HCT116 (cell line): ENCODE measurements around the gene TPRG1. TPM values are rescaled to one million over a fixed set of nuclear protein-coding genes. Genes with fewer than 3 reads are reported as not detected.

Experiments
- ATAC-seq: fragments of 200-7000 bp; cut with Tn5 transposase; 2 replicates; pipeline ENCODE4 v1.9.1; 2020; ENCODE audit warnings: mild to moderate bottlenecking, moderate library complexity
- BruUV-seq: library from RNA; stranded (reverse); fragments of 400-500 nt; replicated peaks from 2 replicates; lab custom pipeline; 2021; lab: Mats Ljungman, UMichigan
- CTCF ChIA-PET: fragments of 300-600 bp; sonication (Branson Sonifier 250); formaldehyde crosslinking; loops from one replicate; lab custom pipeline; 2021; ENCODE audit warnings: antibody characterized with exemption; lab: Charles Lee
- POLR2A ChIA-PET: fragments of 300-600, 350-600 bp; sonication (Branson Sonifier 250); formaldehyde crosslinking; loops from one replicate; lab custom pipeline; 2021; ENCODE audit warnings: antibody characterized with exemption; lab: Charles Lee
- RAD21 ChIA-PET, 2 experiments: fragments of 300-600 bp; sonication (Branson Sonifier 250); formaldehyde crosslinking; loops; one replicate each; lab custom pipeline; 2023; ENCODE audit warnings: low total read pairs in 2 of 2; ENCODE audit not compliant: uncharacterized antibody in 2 of 2, unreplicated experiment in 2 of 2, low non-redundant PET in 1 of 2; lab: Charles Lee
- DNase-seq: peaks from one replicate; pipeline ENCODE4 v3.0.0-alpha.2; 2010; ENCODE audit warnings: low read depth, low spot score
- H2AFZ ChIP-seq: fragments of 200-600 bp; shearing (Covaris generic), sonication (generic); 2 replicates; pipeline ENCODE4 v1.6.1; 2017; ENCODE audit warnings: low read depth, mixed run types, mixed read lengths, antibody characterized with exemption, low read length; ENCODE audit not compliant: poor library complexity, severe bottlenecking
- H3K27ac ChIP-seq: 2 replicates; pipeline ENCODE4 v1.5.1; 2012; ENCODE audit warnings: low read depth, low read length
- H3K27me3 ChIP-seq: fragments of 200-600 bp; sonication (generic); 2 replicates; pipeline ENCODE4 v1.6.1; 2016; ENCODE audit warnings: mixed run types, low read length, mixed read lengths; ENCODE audit not compliant: insufficient read depth
- H3K36me3 ChIP-seq, 2 experiments: fragments of 200-500 bp in 1 of 2; fragments of 200-600 bp in 1 of 2; sonication (Bioruptor generic) in 1 of 2; sonication (generic) in 1 of 2; 2 replicates each; pipeline versions ENCODE4 v1.5.1 to v1.6.1; 2014 to 2016; ENCODE audit warnings: low read length in 2 of 2, inconsistent platforms in 1 of 2, mixed read lengths in 1 of 2, mixed run types in 1 of 2; ENCODE audit not compliant: insufficient read depth in 2 of 2, control insufficient read depth in 1 of 2
- H3K4me1 ChIP-seq, 2 experiments: fragments of 200-600 bp in 1 of 2; sonication (generic) in 1 of 2; 2 replicates each; pipeline versions ENCODE4 v1.5.1 to v1.6.1; 2012 to 2017; ENCODE audit warnings: low read length in 2 of 2, inconsistent platforms in 1 of 2, mild to moderate bottlenecking in 1 of 2, mixed read lengths in 1 of 2, mixed run types in 1 of 2, moderate library complexity in 1 of 2; ENCODE audit not compliant: insufficient read depth in 2 of 2, control insufficient read depth in 1 of 2
- H3K4me2 ChIP-seq: fragments of 200-600 bp; sonication (generic); 2 replicates; pipeline ENCODE4 v1.6.1; 2017; ENCODE audit warnings: mixed run types, low read length, mixed read lengths
- H3K4me3 ChIP-seq, 2 experiments: fragments of 200-600 bp in 1 of 2; sonication (generic) in 1 of 2; replicated peaks in 1 of 2; 2 replicates each; pipeline ENCODE4 v1.5.1; 2011 to 2016; ENCODE audit warnings: low read length in 2 of 2, control low read depth in 1 of 2, low read depth in 1 of 2, mild to moderate bottlenecking in 1 of 2, mixed read lengths in 1 of 2, mixed run types in 1 of 2
- H3K79me2 ChIP-seq: fragments of 200-600 bp; sonication (generic); 2 replicates; pipeline ENCODE4 v1.6.1; 2017; ENCODE audit warnings: mild to moderate bottlenecking, mixed run types, low read length, moderate library complexity, mixed read lengths; ENCODE audit not compliant: insufficient read depth
- H3K9ac ChIP-seq: fragments of 200-600 bp; sonication (generic); 2 replicates; pipeline ENCODE4 v1.6.1; 2016; ENCODE audit warnings: low read length, mixed read lengths
- H3K9me2 ChIP-seq: fragments of 200-600 bp; sonication (generic), shearing (Covaris generic); 2 replicates; pipeline ENCODE4 v1.6.1; 2017; ENCODE audit warnings: mixed run types, mild to moderate bottlenecking, moderate library complexity; ENCODE audit not compliant: insufficient read depth
- H3K9me3 ChIP-seq, 2 experiments: fragments of 200-500 bp in 1 of 2; fragments of 200-600 bp in 1 of 2; sonication (Bioruptor generic) in 1 of 2; sonication (generic) in 1 of 2; 2 replicates each; pipeline ENCODE4 v1.6.1; 2014 to 2017; ENCODE audit warnings: low read length in 2 of 2, mixed read lengths in 2 of 2, inconsistent platforms in 1 of 2, low read depth in 1 of 2, mild to moderate bottlenecking in 1 of 2, mixed run types in 1 of 2, moderate library complexity in 1 of 2; ENCODE audit not compliant: control insufficient read depth in 1 of 2, insufficient read depth in 1 of 2
- H4K20me1 ChIP-seq: fragments of 200-600 bp; sonication (generic), shearing (Covaris generic); 2 replicates; pipeline ENCODE4 v1.6.1; 2017; ENCODE audit warnings: mixed run types, mild to moderate bottlenecking, moderate library complexity; ENCODE audit not compliant: insufficient read depth
- FOSL1 ChIP-seq: IDR thresholded peaks from 2 replicates; pipeline ENCODE4 v1.6.1; 2012; ENCODE audit warnings: low read depth
- RAD21 ChIP-seq: IDR thresholded peaks from 2 replicates; pipeline ENCODE4 v1.6.1; 2012; ENCODE audit warnings: low read depth, mild to moderate bottlenecking
- SP1 ChIP-seq: IDR thresholded peaks from 2 replicates; pipeline ENCODE4 v1.6.1; 2012; ENCODE audit warnings: low read depth
- YY1 ChIP-seq: IDR thresholded peaks from 2 replicates; pipeline ENCODE4 v1.6.1; 2011; ENCODE audit warnings: low read length, low read depth, moderate library complexity, mild to moderate bottlenecking; ENCODE audit not compliant: insufficient replicate concordance; ENCODE audit errors: extremely low read depth
- intact Hi-C: fragments of 100-400 bp; cut with micrococcal nuclease; formaldehyde crosslinking; loops from 2 replicates; pipeline ENCODE4 v1.10.0; 2022
- total RNA-seq: library from RNA; stranded (reverse); gene quantifications from one replicate; pipeline ENCODE4 v1.2.1, GENCODE V29; 2021; ENCODE audit not compliant: unreplicated experiment
- TF ChIP-seq, protein P1 (sequence below), 3 experiments: fragments of 200-600 bp in 1 of 3; sonication (generic) in 1 of 3; IDR thresholded peaks in 2 of 3; conservative IDR thresholded peaks in 1 of 3; 2 replicates each; pipeline ENCODE4 v1.5.1; 2012 to 2017; ENCODE audit warnings: low read depth in 2 of 3, low read length in 2 of 3, antibody characterized with exemption in 1 of 3, borderline replicate concordance in 1 of 3, control low read depth in 1 of 3, mild to moderate bottlenecking in 1 of 3, mixed read lengths in 1 of 3, mixed run types in 1 of 3, moderate library complexity in 1 of 3; ENCODE audit not compliant: insufficient read depth in 1 of 3
- TF ChIP-seq, protein P2 (sequence below): IDR thresholded peaks from 2 replicates; pipeline ENCODE4 v1.6.1; 2012

Gene TPRG1
- total RNA-seq, 1 experiment from 2014 or later, result 2.8 TPM

DNA sequence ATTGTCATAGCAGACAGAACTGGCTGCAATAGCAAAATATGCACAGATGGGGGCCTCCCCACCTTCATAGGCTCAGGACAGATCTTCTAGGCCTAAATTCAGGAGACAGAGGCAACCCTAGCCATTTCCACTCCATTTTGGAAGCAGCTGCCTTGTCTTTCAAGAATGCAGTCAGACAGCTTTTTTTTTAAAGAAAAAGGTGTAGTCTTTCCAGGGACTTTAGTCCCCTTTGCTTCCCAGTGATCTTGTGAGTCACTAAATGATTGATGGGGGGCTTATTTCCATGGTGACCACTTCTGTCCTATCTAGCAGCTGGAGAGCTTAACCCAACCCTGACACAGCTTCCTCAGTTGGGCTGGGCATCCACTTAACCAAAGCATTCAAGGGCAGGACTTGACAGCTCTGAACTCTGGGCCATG lies 165.9 kb downstream of the TPRG1 start:
- no peaks in the 10 kb centered on the region for H3K36me3 ChIP-seq
- ChIA-PET POLR2A (no interaction called here), CTCF (no interaction called here), RAD21 (interaction anchor here in 1 of 2 experiments (0.6 kb wide), 1 partner anchor 13 kb away, joined by 3 read pairs; no protein-coding TSS in a partner anchor)
- intact Hi-C loops, result no loop called here
- BruUV-seq, result no TSS peak
- no peaks in the 10 kb centered on the region for H3K79me2 ChIP-seq
- H3K27me3 ChIP-seq, result no peaks in the 10 kb centered on the region; the same call in 1 of the 2 replicates
- no peaks in the 10 kb centered on the region for H3K9me3 ChIP-seq
- H3K9ac ChIP-seq, result no peak overlapping the region
- DNase-seq (no peak), ATAC-seq (peak; percentile 65)
- H3K9me2 ChIP-seq, result no peaks in the 10 kb centered on the region
- H3K4me3 ChIP-seq, result no peak overlapping the region
- no peak overlapping the region for H3K27ac ChIP-seq
- peaks cover 5 to 6% of the 10 kb centered on the region in 2 experiments; a peak in 3 of 4 replicates for H3K4me1 ChIP-seq
- H2AFZ ChIP-seq, result no peak overlapping the region
- TF ChIP-seq RAD21 (peak; percentile 10; the same call in 1 of the 2 replicates), FOSL1 (no peak)
- TF ChIP-seq, protein P1, sequence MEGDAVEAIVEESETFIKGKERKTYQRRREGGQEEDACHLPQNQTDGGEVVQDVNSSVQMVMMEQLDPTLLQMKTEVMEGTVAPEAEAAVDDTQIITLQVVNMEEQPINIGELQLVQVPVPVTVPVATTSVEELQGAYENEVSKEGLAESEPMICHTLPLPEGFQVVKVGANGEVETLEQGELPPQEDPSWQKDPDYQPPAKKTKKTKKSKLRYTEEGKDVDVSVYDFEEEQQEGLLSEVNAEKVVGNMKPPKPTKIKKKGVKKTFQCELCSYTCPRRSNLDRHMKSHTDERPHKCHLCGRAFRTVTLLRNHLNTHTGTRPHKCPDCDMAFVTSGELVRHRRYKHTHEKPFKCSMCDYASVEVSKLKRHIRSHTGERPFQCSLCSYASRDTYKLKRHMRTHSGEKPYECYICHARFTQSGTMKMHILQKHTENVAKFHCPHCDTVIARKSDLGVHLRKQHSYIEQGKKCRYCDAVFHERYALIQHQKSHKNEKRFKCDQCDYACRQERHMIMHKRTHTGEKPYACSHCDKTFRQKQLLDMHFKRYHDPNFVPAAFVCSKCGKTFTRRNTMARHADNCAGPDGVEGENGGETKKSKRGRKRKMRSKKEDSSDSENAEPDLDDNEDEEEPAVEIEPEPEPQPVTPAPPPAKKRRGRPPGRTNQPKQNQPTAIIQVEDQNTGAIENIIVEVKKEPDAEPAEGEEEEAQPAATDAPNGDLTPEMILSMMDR (IDR thresholded peaks at IDR 0.05 in 2 of 3, conservative IDR thresholded peaks at IDR 0.05 in 1 of 3; ENCODE audit: borderline replicate concordance in 1 of 3, insufficient read depth in 1 of 3, low read depth in 2 of 3, low read length in 2 of 3), result peak in 2 of 3 experiments; percentile 23; a peak in 2 of 6 replicates
- H4K20me1 ChIP-seq, result no peaks in the 10 kb centered on the region
- no peak overlapping the region for H3K4me2 ChIP-seq

DNA sequence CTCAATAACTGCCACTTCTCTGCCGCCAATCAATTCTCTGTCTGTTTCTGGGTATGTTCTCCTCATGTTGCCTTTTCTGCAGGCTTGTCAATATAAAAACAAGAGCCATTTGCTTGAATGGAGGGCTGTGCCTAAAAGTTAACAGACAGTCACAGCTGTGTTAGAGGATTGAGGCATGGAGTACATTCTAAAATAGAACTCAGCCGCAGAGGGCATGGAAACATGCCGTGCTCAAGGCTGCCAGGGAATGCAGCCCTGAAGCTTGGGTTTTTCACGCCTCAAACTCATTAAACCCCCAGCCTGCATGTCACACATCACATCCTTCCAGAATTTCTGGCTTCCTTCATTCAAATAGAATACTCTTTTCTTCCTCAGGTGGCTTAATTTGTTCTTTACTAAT lies 166.6 kb downstream of the TPRG1 start:
- intact Hi-C loops, result no loop called here
- RAD21 ChIA-PET, result no interaction called here

More for the DNA sequence above, 166.6 kb downstream of the TPRG1 start:
- Histone ChIP-seq H3K36me3 (no peaks in the 10 kb centered on the region), H3K27ac (no peak overlapping the region), H3K9me2 (no peaks in the 10 kb centered on the region), H3K79me2 (no peaks in the 10 kb centered on the region), H3K4me1 (peaks cover 5 to 6% of the 10 kb centered on the region in 2 experiments; a peak in 3 of 4 replicates), H3K4me2 (no peak overlapping the region), H3K27me3 (no peaks in the 10 kb centered on the region; the same call in 1 of the 2 replicates), H2AFZ (no peak overlapping the region), H3K9ac (no peak overlapping the region), H4K20me1 (no peaks in the 10 kb centered on the region), H3K4me3 (no peak overlapping the region), H3K9me3 (no peaks in the 10 kb centered on the region)
- DNase-seq (no peak), ATAC-seq (no peak)
- TF ChIP-seq YY1 (no peak), SP1 (no peak)
- TF ChIP-seq, protein P2, sequence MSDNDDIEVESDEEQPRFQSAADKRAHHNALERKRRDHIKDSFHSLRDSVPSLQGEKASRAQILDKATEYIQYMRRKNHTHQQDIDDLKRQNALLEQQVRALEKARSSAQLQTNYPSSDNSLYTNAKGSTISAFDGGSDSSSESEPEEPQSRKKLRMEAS, result no peak
- no TSS peak for BruUV-seq
- POLR2A ChIA-PET, result no interaction called here
- CTCF ChIA-PET, result interaction anchor here (1.1 kb wide), 1 partner anchor 50 kb away, joined by 3 read pairs; no protein-coding TSS in a partner anchor
